HepG2 (cell line): ENCODE results near the gene EMB. TPM values are rescaled to one million over a fixed set of nuclear protein-coding genes. Genes with fewer than 3 reads are reported as not detected.
"Not testable (repeated sequence)": the region's sequence is repeated elsewhere in the genome, so short reads cannot be mapped to it uniquely, and the experiment has no call there.

ENCODE experiments used
- ATAC-seq: fragments of 200-7000 bp; cut with Tn5 transposase; 3 replicates; pipeline ENCODE4 v1.9.1; 2020; ENCODE audit warnings: mild to moderate bottlenecking, moderate library complexity
- BruUV-seq: library from RNA; stranded (reverse); fragments of 400-500 nt; replicated peaks from 2 replicates; lab custom pipeline; 2021; lab: Mats Ljungman, UMichigan
- CTCF ChIA-PET: fragments of 300-600 bp; formaldehyde crosslinking; extraction: SDS; loops from one replicate; lab custom pipeline; 2021; ENCODE audit warnings: low total read pairs, inconsistent platforms, low intra/inter-chr PET ratio; lab: Yijun Ruan, JAX
- POLR2A ChIA-PET: fragments of 350-600 bp; sonication (Branson Sonifier 250); formaldehyde crosslinking; loops from one replicate; lab custom pipeline; 2020; ENCODE audit warnings: antibody characterized with exemption, inconsistent platforms; lab: Yijun Ruan, JAX
- DNase-seq: peaks from one replicate; pipeline ENCODE4 v3.0.0-alpha.2; 2015; ENCODE audit warnings: low spot score
- FAIRE-seq: peaks from 3 replicates; lab custom pipeline; 2011; peaks lifted over from hg19 to GRCh38; lab: Jason Lieb, UNC
- H2AFZ ChIP-seq: one replicate; pipeline ENCODE4 v1.6.1; 2011; ENCODE audit warnings: low read length, inconsistent platforms
- H3K27ac ChIP-seq: fragments of 300-600 bp; 3 replicates; pipeline ENCODE4 v1.8.0; 2011; ENCODE audit warnings: mixed run types, mild to moderate bottlenecking, mixed read lengths, low read length, inconsistent platforms; ENCODE audit not compliant: insufficient read depth; ENCODE audit errors: extremely low read length
- H3K27me3 ChIP-seq, 2 experiments: fragments of 200-600 bp in 1 of 2; 2 replicates in 1 of 2; 3 replicates in 1 of 2; pipeline versions ENCODE4 v1.6.0 to v1.8.0; 2011; ENCODE audit warnings: low read length in 2 of 2, mild to moderate bottlenecking in 2 of 2, moderate library complexity in 2 of 2, inconsistent platforms in 1 of 2; ENCODE audit not compliant: insufficient read depth in 2 of 2, control insufficient read depth in 1 of 2
- H3K36me3 ChIP-seq, 2 experiments: fragments of 200-600 bp in 1 of 2; replicated peaks in 1 of 2; 2 replicates in 1 of 2; 3 replicates in 1 of 2; pipeline versions ENCODE4 v1.5.1 to v1.8.0; 2011; ENCODE audit warnings: low read length in 2 of 2, inconsistent platforms in 1 of 2; ENCODE audit not compliant: insufficient read depth in 2 of 2, control insufficient read depth in 1 of 2
- H3K4me1 ChIP-seq: 2 replicates; pipeline ENCODE4 v1.5.1; 2012; ENCODE audit warnings: low read length, inconsistent platforms; ENCODE audit not compliant: insufficient read depth
- H3K4me2 ChIP-seq: 2 replicates; pipeline ENCODE4 v1.6.0; 2011; ENCODE audit warnings: low read depth, low read length, inconsistent platforms
- H3K4me3 ChIP-seq, 3 experiments: fragments of 200-600 bp in 1 of 3; sonication (generic), shearing (Covaris generic) in 1 of 3; replicated peaks in 1 of 3; 2 replicates each; pipeline ENCODE4 v1.5.1; 2011 to 2016; ENCODE audit warnings: low read length in 3 of 3, inconsistent platforms in 2 of 3, low read depth in 2 of 3, mild to moderate bottlenecking in 2 of 3, control low read depth in 1 of 3, mixed read lengths in 1 of 3; ENCODE audit not compliant: insufficient read depth in 1 of 3
- H3K79me2 ChIP-seq: one replicate; pipeline ENCODE4 v1.6.1; 2011; ENCODE audit warnings: low read length, inconsistent platforms; ENCODE audit not compliant: insufficient read depth
- H3K9ac ChIP-seq: 2 replicates; pipeline ENCODE4 v1.6.0; 2011; ENCODE audit warnings: mild to moderate bottlenecking, low read depth, low read length, inconsistent platforms; ENCODE audit not compliant: insufficient read depth
- H3K9me3 ChIP-seq: 2 replicates; pipeline ENCODE4 v1.5.1; 2012; ENCODE audit warnings: mild to moderate bottlenecking, low read length
- H4K20me1 ChIP-seq: 2 replicates; pipeline ENCODE4 v1.6.0; 2011; ENCODE audit warnings: inconsistent platforms, mild to moderate bottlenecking, low read length, moderate library complexity; ENCODE audit not compliant: insufficient read depth
- DR1 ChIP-seq: sonication (generic); formaldehyde crosslinking; IDR thresholded peaks from 2 replicates; pipeline ENCODE4 v1.8.0; 2021; ENCODE audit warnings: mild to moderate bottlenecking, missing genetic modification reagents, inconsistent platforms
- PAWR ChIP-seq: sonication (generic); formaldehyde crosslinking; IDR thresholded peaks from 2 replicates; pipeline ENCODE4 v1.4.0; 2020; ENCODE audit warnings: missing genetic modification reagents, mild to moderate bottlenecking, borderline replicate concordance
- RFX1 ChIP-seq: fragments of 450-650 bp; IDR thresholded peaks from 2 replicates; pipeline ENCODE4 v1.6.1; 2017
- SCMH1 ChIP-seq: sonication (generic); formaldehyde crosslinking; IDR thresholded peaks from 2 replicates; pipeline ENCODE4 v1.9.0; 2021; ENCODE audit warnings: missing genetic modification reagents, mild to moderate bottlenecking, borderline replicate concordance
- SNAPC2 ChIP-seq: sonication (generic); formaldehyde crosslinking; IDR thresholded peaks from 2 replicates; pipeline ENCODE4 v1.8.1; 2022; ENCODE audit warnings: mild to moderate bottlenecking, missing genetic modification reagents
- THRA ChIP-seq: sonication (generic); formaldehyde crosslinking; IDR thresholded peaks from 2 replicates; pipeline ENCODE4 v1.4.0; 2020; ENCODE audit warnings: missing genetic modification reagents, borderline replicate concordance
- WIZ ChIP-seq: sonication (generic); formaldehyde crosslinking; IDR thresholded peaks from 2 replicates; pipeline ENCODE4 v1.5.1; 2020; ENCODE audit warnings: mild to moderate bottlenecking, missing genetic modification reagents
- ZBTB21 ChIP-seq: sonication (generic); formaldehyde crosslinking; IDR thresholded peaks from 2 replicates; pipeline ENCODE4 v1.4.0; 2020; ENCODE audit warnings: missing genetic modification reagents
- ZFP62 ChIP-seq: sonication (generic); formaldehyde crosslinking; IDR thresholded peaks from 2 replicates; pipeline ENCODE4 v1.4.0; 2020; ENCODE audit warnings: missing genetic modification reagents
- ZFX ChIP-seq: sonication (generic); formaldehyde crosslinking; IDR thresholded peaks from 2 replicates; pipeline ENCODE4 v1.4.0; 2020; ENCODE audit warnings: mild to moderate bottlenecking, low read depth, missing genetic modification reagents, moderate library complexity
- ZNF24 ChIP-seq: fragments of 450-650 bp; IDR thresholded peaks from 2 replicates; pipeline ENCODE4 v1.6.1; 2017; ENCODE audit warnings: antibody characterized with exemption, mild to moderate bottlenecking
- ZNF460 ChIP-seq: sonication (generic); formaldehyde crosslinking; IDR thresholded peaks from 2 replicates; pipeline ENCODE4 v1.5.1; 2020; ENCODE audit warnings: missing genetic modification reagents, mild to moderate bottlenecking, borderline replicate concordance
- ZNF672 ChIP-seq: sonication (generic); formaldehyde crosslinking; IDR thresholded peaks from 2 replicates; pipeline ENCODE4 v1.8.1; 2022; ENCODE audit warnings: missing genetic modification reagents
- ZNF691 ChIP-seq: sonication (generic); formaldehyde crosslinking; IDR thresholded peaks from 2 replicates; pipeline ENCODE4 v1.4.0; 2020; ENCODE audit warnings: missing genetic modification reagents, low read depth, mild to moderate bottlenecking, borderline replicate concordance
- ZSCAN29 ChIP-seq: sonication (generic); formaldehyde crosslinking; conservative IDR thresholded peaks from 2 replicates; pipeline ENCODE4 v1.4.0; 2020; ENCODE audit warnings: mild to moderate bottlenecking, missing genetic modification reagents
- WGBS: methylation state at CpG from one replicate; pipeline ENCODE4 v1.1.6; 2017; ENCODE audit warnings: low lambda C conversion rate; 5-methylcytosine and 5-hydroxymethylcytosine counted together
- in situ Hi-C: cut with HindIII; loops from 2 replicates; pipeline ENCODE4 v1.10.0; 2017; ENCODE audit warnings: low pct_unique_long_range_greater_than_20kb; ENCODE audit not compliant: extremely low pct_ligation_motif_present
- intact Hi-C: fragments of 100-400 bp; cut with micrococcal nuclease; formaldehyde crosslinking; loops from one replicate; pipeline ENCODE4 v1.10.0; 2022; ENCODE audit not compliant: unreplicated experiment
- polyA plus RNA-seq, 8 experiments: library from polyadenylated mRNA; depleted of rRNA in 3 of 8; stranded (reverse) in 7 of 8; unstranded in 1 of 8; fragments of >200 nt; fragmentation: Illumina TruSeq in 4 of 8; extraction: Trizol in 4 of 8; gene quantifications; 2 replicates each; pipeline versions ENCODE4 v1.2.1 to v1.2.3, GENCODE V29; 2011 to 2016; ENCODE audit warnings: low read depth in 4 of 8, missing spikeins in 1 of 8, mixed read lengths in 1 of 8; ENCODE audit not compliant: insufficient read depth in 1 of 8
- total RNA-seq, 5 experiments: library from RNA; depleted of rRNA; stranded (reverse); fragments of >200 nt; fragmentation: Illumina TruSeq; extraction: Trizol; gene quantifications; 2 replicates each; pipeline ENCODE4 v1.2.3, GENCODE V29; 2016; ENCODE audit warnings: low read depth in 1 of 5

The EMB gene
- total and polyA plus RNA-seq, 2 of the 13 experiments (the other 11 are each of a cell fraction or from before 2014, with no cell fraction given), result 0.01 TPM; not detected in 1

GRCh38 chr5:50401336-50401735 is 39.8 kb downstream of the EMB start:
- Histone ChIP-seq H3K4me2 (no peak overlapping the region), H3K27me3 (no peaks in the 10 kb centered on the region), H3K9ac (no peak overlapping the region), H3K9me3 (peaks cover 18% of the 10 kb centered on the region), H2AFZ (no peak overlapping the region), H3K4me1 (no peaks in the 10 kb centered on the region), H4K20me1 (no peaks in the 10 kb centered on the region), H3K4me3 (no peak overlapping the region), H3K79me2 (no peaks in the 10 kb centered on the region), H3K36me3 (no peaks in the 10 kb centered on the region), H3K27ac (no peak overlapping the region)
- 0% methylated on average over 3 of the region's 3 CpGs for WGBS
- intact Hi-C loops (no loop called here), in situ Hi-C loops (no loop called here)
- POLR2A ChIA-PET, result no interaction called here
- BruUV-seq, result no TSS peak
- FAIRE-seq (no peak), ATAC-seq (no peak), DNase-seq (no peak)
- TF ChIP-seq RFX1 (no peak), ZNF691 (no peak), SCMH1 (no peak), PAWR (CRISPR knock-in tag) (no peak), ZSCAN29 (CRISPR knock-in tag) (no peak), WIZ (CRISPR knock-in tag) (no peak), ZNF672 (CRISPR knock-in tag) (no peak), SNAPC2 (CRISPR knock-in tag) (no peak), THRA (CRISPR knock-in tag) (no peak), ZNF460 (no peak), ZNF24 (no peak), ZBTB21 (no peak), DR1 (CRISPR knock-in tag) (no peak), ZFP62 (no peak), ZFX (no peak)
- CTCF ChIA-PET, result no interaction called here

GRCh38 chr5:50393925-50394609 is 47.0 kb downstream of the EMB start:
- BruUV-seq, H3K4me1 ChIP-seq, ATAC-seq, H3K9me3 ChIP-seq, H3K4me2 ChIP-seq, H4K20me1 ChIP-seq, H3K79me2 ChIP-seq, H3K36me3 ChIP-seq, in situ Hi-C loops, intact Hi-C loops, FAIRE-seq, H3K9ac ChIP-seq, POLR2A ChIA-PET, H2AFZ ChIP-seq, H3K4me3 ChIP-seq, H3K27me3 ChIP-seq, CTCF ChIA-PET, H3K27ac ChIP-seq, DNase-seq: not testable (repeated sequence)
- WGBS, result 0% methylated on average over 2 of the region's 2 CpGs
